ENCODE measurements around the gene DDX19B.

The DDX19B gene

GRCh38 chr16:70253291-70254106 is 45.5 kb upstream of the DDX19B start:
- in situ Hi-C loops (cut with MboI; ENCODE audit: low sequenced_read_pairs, unreplicated experiment), result no loop called here
- peak; percentile 48 for DNase-seq (ENCODE audit: low spot score)
- no peak for TF ChIP-seq CTCF (IDR thresholded peaks at IDR 0.05; ENCODE audit: borderline replicate concordance, control extremely low read depth, extremely low read depth, insufficient read depth, missing control alignments)

GRCh38 chr16:70254180-70254964 is 44.6 kb upstream of the DDX19B start:
- in situ Hi-C loops (cut with MboI; ENCODE audit: low sequenced_read_pairs, unreplicated experiment), result no loop called here
- peak; percentile 9 for DNase-seq (ENCODE audit: low spot score)

GRCh38 chr16:70254965-70255286 is 44.1 kb upstream of the DDX19B start:
- no peak for TF ChIP-seq CTCF (IDR thresholded peaks at IDR 0.05; ENCODE audit: borderline replicate concordance, control extremely low read depth, extremely low read depth, insufficient read depth, missing control alignments)
- in situ Hi-C loops (cut with MboI; ENCODE audit: low sequenced_read_pairs, unreplicated experiment), result no loop called here
- DNase-seq (ENCODE audit: low spot score), result no peak

More at GRCh38 chr16:70254180-70254964, 44.6 kb upstream of the DDX19B start:
- TF ChIP-seq CTCF (IDR thresholded peaks at IDR 0.05; ENCODE audit: borderline replicate concordance, control extremely low read depth, extremely low read depth, insufficient read depth, missing control alignments), result no peak

GRCh38 chr16:70255574-70255973 is 43.4 kb upstream of the DDX19B start:
- in situ Hi-C loops (cut with MboI; ENCODE audit: low sequenced_read_pairs, unreplicated experiment), result no loop called here
- no peak for TF ChIP-seq CTCF (IDR thresholded peaks at IDR 0.05; ENCODE audit: borderline replicate concordance, control extremely low read depth, extremely low read depth, insufficient read depth, missing control alignments)
- peak; percentile 9 for DNase-seq (ENCODE audit: low spot score)

- in situ Hi-C loops (cut with MboI; ENCODE audit: low sequenced_read_pairs, unreplicated experiment), result no loop called here
- TF ChIP-seq CTCF (IDR thresholded peaks at IDR 0.05; ENCODE audit: borderline replicate concordance, control extremely low read depth, extremely low read depth, insufficient read depth, missing control alignments), result no peak
- DNase-seq (ENCODE audit: low spot score), result peak; percentile 6
Measured at GRCh38 chr16:70257391-70257790, 41.6 kb upstream of the DDX19B start.

- TF ChIP-seq CTCF (IDR thresholded peaks at IDR 0.05; ENCODE audit: borderline replicate concordance, control extremely low read depth, extremely low read depth, insufficient read depth, missing control alignments), result no peak
- peak; percentile 4 for DNase-seq (ENCODE audit: low spot score)
- in situ Hi-C loops (cut with MboI; ENCODE audit: low sequenced_read_pairs, unreplicated experiment), result no loop called here
Measured at GRCh38 chr16:70258065-70258464, 40.9 kb upstream of the DDX19B start.
